Brain microvascular endothelial cell (primary cell): Measurements from ENCODE around the gene UBR3.

Source experiments
- DNase-seq: peaks from one replicate; pipeline ENCODE4 v3.0.0-alpha.2; 2020
- H3K27ac ChIP-seq: fragments of 250-450 bp; sonication (Bioruptor Pico); 2 replicates; pipeline ENCODE4 v1.5.1; 2020; ENCODE audit warnings: mild to moderate bottlenecking, moderate library complexity
- H3K27me3 ChIP-seq: fragments of 250-450 bp; sonication (Bioruptor Pico); replicated peaks from 2 replicates; pipeline ENCODE4 v1.5.1; 2020; ENCODE audit warnings: mild to moderate bottlenecking
- H3K36me3 ChIP-seq: fragments of 250-450 bp; sonication (Bioruptor Pico); replicated peaks from 2 replicates; pipeline ENCODE4 v1.5.1; 2020; ENCODE audit warnings: mild to moderate bottlenecking
- H3K4me3 ChIP-seq: 2 replicates; pipeline ENCODE4 v1.5.1; 2011; ENCODE audit warnings: low read depth, mild to moderate bottlenecking, control low read depth, low read length, moderate library complexity
- CTCF ChIP-seq: IDR thresholded peaks from 2 replicates; pipeline ENCODE4 v1.5.1; 2011; ENCODE audit warnings: low read depth, mild to moderate bottlenecking, moderate library complexity, low read length, control low read depth, inconsistent platforms; ENCODE audit errors: missing control alignments
- in situ Hi-C: cut with HindIII; loops from 2 replicates; pipeline ENCODE4 v1.10.0; 2017; ENCODE audit warnings: low sequenced_read_pairs, low pct_ligation_motif_present

UBR3 gene

GRCh38 chr2:170044751-170045478 lies 217.7 kb downstream of the UBR3 start:
- TF ChIP-seq CTCF, result no peak
- DNase-seq, result no peak
- H3K36me3 ChIP-seq, result no peaks in the 10 kb centered on the region
- in situ Hi-C loops, result no loop called here
- no peak overlapping the region for H3K4me3 ChIP-seq
- H3K27ac ChIP-seq, result no peak overlapping the region
- H3K27me3 ChIP-seq, result no peaks in the 10 kb centered on the region

GRCh38 chr2:170047331-170048065 lies 220.2 kb downstream of the UBR3 start:
- in situ Hi-C loops, result no loop called here

GRCh38 chr2:170052151-170052550 lies 224.9 kb downstream of the UBR3 start:
- H3K36me3 ChIP-seq, result no peaks in the 10 kb centered on the region
- no peak overlapping the region for H3K27ac ChIP-seq
- DNase-seq, result peak; percentile 14
- no peak for TF ChIP-seq CTCF
- H3K4me3 ChIP-seq, result no peak overlapping the region
- in situ Hi-C loops, result no loop called here
- H3K27me3 ChIP-seq, result no peaks in the 10 kb centered on the region

More at GRCh38 chr2:170047331-170048065, 220.2 kb downstream of the UBR3 start:
- Histone ChIP-seq H3K27ac (no peak overlapping the region), H3K27me3 (no peaks in the 10 kb centered on the region), H3K4me3 (no peak overlapping the region), H3K36me3 (no peaks in the 10 kb centered on the region)
- DNase-seq, result no peak
- no peak for TF ChIP-seq CTCF

GRCh38 chr2:170054997-170055396 lies 227.7 kb downstream of the UBR3 start:
- no peak overlapping the region for H3K27ac ChIP-seq
- in situ Hi-C loops, result no loop called here
- H3K27me3 ChIP-seq, result no peaks in the 10 kb centered on the region
- no peak for DNase-seq
- no peak for TF ChIP-seq CTCF
- no peaks in the 10 kb centered on the region for H3K36me3 ChIP-seq
- no peak overlapping the region for H3K4me3 ChIP-seq

- no peak overlapping the region for H3K4me3 ChIP-seq
- TF ChIP-seq CTCF, result no peak
- H3K27me3 ChIP-seq, result no peaks in the 10 kb centered on the region
- H3K36me3 ChIP-seq, result peaks cover 3% of the 10 kb centered on the region
- in situ Hi-C loops, result no loop called here
- no peak for DNase-seq
- H3K27ac ChIP-seq, result no peak overlapping the region
These were observed 229.6 kb downstream of the UBR3 start for GRCh38 chr2:170056900-170057299.
